H1 (cell line): ENCODE measurements around the gene CACNB2. TPM values are rescaled to one million over a fixed set of nuclear protein-coding genes. Genes with fewer than 3 reads are reported as not detected.

ENCODE experiments used
- CTCF ChIA-PET: fragments of 300-600 bp; sonication (Branson Sonifier 250); formaldehyde crosslinking; loops from one replicate; lab custom pipeline; 2021; ENCODE audit not compliant: partially characterized antibody; lab: Charles Lee
- POLR2A ChIA-PET: fragments of 300-600 bp; sonication (Branson Sonifier 250); formaldehyde crosslinking; loops from one replicate; lab custom pipeline; 2021; ENCODE audit warnings: inconsistent platforms; ENCODE audit not compliant: partially characterized antibody; lab: Charles Lee
- DNase-seq, 2 experiments: peaks; one replicate each; pipeline versions ENCODE4 v3.0.0 to v3.0.0-alpha.2; 2010 to 2022; ENCODE audit warnings: low spot score in 2 of 2, low read depth in 1 of 2, mixed read lengths in 1 of 2
- FAIRE-seq: peaks from 2 replicates; lab custom pipeline; 2011; peaks lifted over from hg19 to GRCh38; lab: Jason Lieb, UNC
- H2AFZ ChIP-seq: 2 replicates; pipeline ENCODE4 v1.8.1; 2012; ENCODE audit warnings: low read length, inconsistent platforms
- H2AK5ac ChIP-seq: 2 replicates; pipeline ENCODE4 v1.6.1; 2013; ENCODE audit warnings: low read depth, low read length
- H2BK120ac ChIP-seq: replicated peaks from 2 replicates; pipeline ENCODE3; 2013; ENCODE audit warnings: low read depth, low read length, inconsistent platforms
- H2BK12ac ChIP-seq: 2 replicates; pipeline ENCODE4 v1.6.1; 2013; ENCODE audit warnings: low read depth, low read length
- H2BK15ac ChIP-seq: 2 replicates; pipeline ENCODE4 v1.6.1; 2013; ENCODE audit warnings: low read length
- H2BK20ac ChIP-seq: 2 replicates; pipeline ENCODE4 v1.6.1; 2013; ENCODE audit warnings: low read length
- H2BK5ac ChIP-seq: 2 replicates; pipeline ENCODE4 v1.6.1; 2013; ENCODE audit warnings: low read depth, low read length
- H3K14ac ChIP-seq: 2 replicates; pipeline ENCODE4 v1.6.1; 2013; ENCODE audit warnings: inconsistent platforms; ENCODE audit not compliant: insufficient read length
- H3K18ac ChIP-seq: 2 replicates; pipeline ENCODE4 v1.6.1; 2013; ENCODE audit warnings: low read length; ENCODE audit errors: extremely low read depth
- H3K23ac ChIP-seq: 2 replicates; pipeline ENCODE4 v1.6.1; 2013; ENCODE audit warnings: inconsistent platforms; ENCODE audit not compliant: insufficient read length
- H3K23me2 ChIP-seq: 2 replicates; pipeline ENCODE4 v1.6.1; 2013; ENCODE audit warnings: low read depth, low read length
- H3K27ac ChIP-seq: 2 replicates; pipeline ENCODE4 v1.6.1; 2011; ENCODE audit warnings: low read depth, low read length, inconsistent platforms
- H3K27me3 ChIP-seq, 4 experiments: replicated peaks in 1 of 4; 1 replicate in 1 of 4; 2 replicates in 3 of 4; pipeline versions ENCODE4 v1.6.1 to v1.8.1; 2011 to 2013; ENCODE audit warnings: low read length in 3 of 4, mild to moderate bottlenecking in 3 of 4, inconsistent platforms in 2 of 4, mixed read lengths in 2 of 4, moderate library complexity in 1 of 4; ENCODE audit not compliant: control insufficient read depth in 3 of 4, insufficient read depth in 3 of 4; ENCODE audit errors: extremely low read depth in 1 of 4
- H3K36me3 ChIP-seq, 4 experiments: 2 replicates each; pipeline versions ENCODE4 v1.6.1 to v1.8.1; 2011 to 2013; ENCODE audit warnings: mild to moderate bottlenecking in 4 of 4, low read length in 3 of 4, moderate library complexity in 2 of 4, control low read depth in 1 of 4, inconsistent platforms in 1 of 4; ENCODE audit not compliant: insufficient read depth in 4 of 4, control insufficient read depth in 2 of 4
- H3K4ac ChIP-seq: replicated peaks from 2 replicates; pipeline ENCODE3; 2013; ENCODE audit warnings: low read length, low read depth, mixed read lengths, inconsistent platforms; ENCODE audit not compliant: insufficient read length
- H3K4me1 ChIP-seq, 4 experiments: replicated peaks in 1 of 4; 1 replicate in 1 of 4; 2 replicates in 3 of 4; pipeline versions ENCODE4 v1.6.1 to v1.8.1; 2011 to 2013; ENCODE audit warnings: low read length in 3 of 4, inconsistent platforms in 2 of 4, mixed read lengths in 1 of 4; ENCODE audit not compliant: insufficient read depth in 4 of 4, control insufficient read depth in 3 of 4
- H3K4me2 ChIP-seq, 2 experiments: 2 replicates each; pipeline versions ENCODE4 v1.6.1 to v1.8.1; 2011 to 2013; ENCODE audit warnings: low read depth in 2 of 2, low read length in 2 of 2, control low read depth in 1 of 2, inconsistent platforms in 1 of 2, mild to moderate bottlenecking in 1 of 2; ENCODE audit not compliant: insufficient read depth in 1 of 2
- H3K4me3 ChIP-seq, 4 experiments: fragments of 200-600, 300-600 bp in 1 of 4; sonication (generic), shearing (Covaris generic), sonication (Bioruptor Twin) in 1 of 4; 2 replicates each; pipeline versions ENCODE4 v1.5.1 to v1.8.1; 2011 to 2016; ENCODE audit warnings: low read length in 4 of 4, low read depth in 3 of 4, control low read depth in 2 of 4, inconsistent platforms in 2 of 4, mild to moderate bottlenecking in 2 of 4, mixed read lengths in 1 of 4, moderate library complexity in 1 of 4; ENCODE audit not compliant: insufficient read depth in 2 of 4; ENCODE audit errors: extremely low read depth in 1 of 4
- H3K56ac ChIP-seq: replicated peaks from 2 replicates; pipeline ENCODE3; 2013; ENCODE audit warnings: low read depth, mild to moderate bottlenecking, mixed read lengths, low read length, inconsistent platforms; ENCODE audit not compliant: insufficient read length
- H3K79me1 ChIP-seq: 2 replicates; pipeline ENCODE4 v1.6.1; 2013; ENCODE audit warnings: low read depth, low read length, control low read depth
- H3K79me2 ChIP-seq, 2 experiments: 2 replicates each; pipeline versions ENCODE4 v1.6.1 to v1.8.1; 2012 to 2013; ENCODE audit warnings: low read length in 2 of 2, mild to moderate bottlenecking in 2 of 2, inconsistent platforms in 1 of 2; ENCODE audit not compliant: insufficient read depth in 2 of 2, control insufficient read depth in 1 of 2
- H3K9ac ChIP-seq, 4 experiments: replicated peaks in 1 of 4; 1 replicate in 1 of 4; 2 replicates in 3 of 4; pipeline versions ENCODE4 v1.6.1 to v1.8.1; 2011 to 2013; ENCODE audit warnings: low read depth in 3 of 4, low read length in 3 of 4, control low read depth in 2 of 4, mild to moderate bottlenecking in 2 of 4, moderate library complexity in 2 of 4, inconsistent platforms in 1 of 4; ENCODE audit errors: extremely low read depth in 1 of 4
- H3K9me3 ChIP-seq, 2 experiments: 2 replicates each; pipeline versions ENCODE4 v1.6.1 to v1.8.1; 2012 to 2013; ENCODE audit warnings: mild to moderate bottlenecking in 2 of 2, moderate library complexity in 2 of 2, control low read depth in 1 of 2, inconsistent platforms in 1 of 2, low read depth in 1 of 2, low read length in 1 of 2, mixed read lengths in 1 of 2; ENCODE audit not compliant: insufficient read depth in 2 of 2
- H4K20me1 ChIP-seq, 2 experiments: replicated peaks in 1 of 2; 2 replicates each; pipeline versions ENCODE3 to v1.8.1; 2011 to 2013; ENCODE audit warnings: inconsistent platforms in 2 of 2, low read length in 2 of 2, mild to moderate bottlenecking in 1 of 2; ENCODE audit not compliant: insufficient read depth in 2 of 2, control insufficient read depth in 1 of 2
- H4K5ac ChIP-seq: 2 replicates; pipeline ENCODE4 v1.6.1; 2013; ENCODE audit warnings: low read length, low read depth, mixed read lengths, inconsistent platforms; ENCODE audit not compliant: insufficient read length
- H4K8ac ChIP-seq: 2 replicates; pipeline ENCODE4 v1.8.0; 2013; ENCODE audit warnings: mild to moderate bottlenecking, moderate library complexity, low read length, inconsistent platforms; ENCODE audit not compliant: insufficient read depth; ENCODE audit errors: extremely low read depth
- H4K91ac ChIP-seq: replicated peaks from 2 replicates; pipeline ENCODE3; 2013; ENCODE audit warnings: low read length, mixed read lengths, inconsistent platforms; ENCODE audit not compliant: insufficient read length
- BACH1 ChIP-seq: IDR thresholded peaks from 2 replicates; pipeline ENCODE4 v1.6.1; 2012; ENCODE audit warnings: low read length, improper control_type of control experiment
- WGBS, 2 experiments: shearing (Covaris generic) in 1 of 2; methylation state at CpG; one replicate each; pipeline versions ENCODE4 v1.1.6 to v1.1.7; 2013 to 2015; ENCODE audit warnings: low lambda C conversion rate in 2 of 2, mixed read lengths in 2 of 2, inconsistent platforms in 1 of 2, low coverage in 1 of 2, missing lambda C conversion rate in 1 of 2; ENCODE audit not compliant: insufficient replicate concordance in 2 of 2, insufficient coverage in 1 of 2, insufficient read length in 1 of 2; ENCODE audit errors: extremely low coverage in 1 of 2, missing lambda C conversion rate in 1 of 2; 5-methylcytosine and 5-hydroxymethylcytosine counted together
- polyA plus RNA-seq, 7 experiments: library from polyadenylated mRNA; depleted of rRNA in 3 of 7; stranded (reverse) in 5 of 7; unstranded in 2 of 7; fragments of >200 nt in 5 of 7; fragments of 200-250 nt in 2 of 7; gene quantifications; 1 replicate in 5 of 7; 2 replicates in 1 of 7; 4 replicates in 1 of 7; pipeline versions ENCODE4 v1.2.1 to v1.2.3, GENCODE V29; 2011 to 2013; ENCODE audit warnings: missing spikeins in 2 of 7, mixed read lengths in 2 of 7
- total RNA-seq: library from RNA; stranded (reverse); fragmentation: NEBNext Ultra II Directional; extraction: Animal tissue kit (Norgen Biotek cat#: 25700); gene quantifications from 2 replicates; pipeline ENCODE4 v1.2.1, GENCODE V29; 2021

Gene CACNB2
- total and polyA plus RNA-seq, 2 of the 8 experiments (the other 6 are each of a cell fraction or from before 2014, with no cell fraction given) = 2.4 to 3.2 TPM

GRCh38 chr10:18404530-18404929 is 264.3 kb downstream of the CACNB2 start:
- no peak for FAIRE-seq
- H3K56ac ChIP-seq = no peak overlapping the region
- POLR2A ChIA-PET = no interaction called here

More at GRCh38 chr10:18404530-18404929, 264.3 kb downstream of the CACNB2 start:
- TF ChIP-seq BACH1 = no peak
- Histone ChIP-seq H3K4me1 (no peaks in the 10 kb centered on the region), H3K4ac (no peak overlapping the region), H4K8ac (no peak overlapping the region), H2AFZ (no peak overlapping the region), H3K4me3 (no peak overlapping the region), H3K23me2 (0 out of 2 replicates have a peak, but pooled peaks cover 2% of the 10 kb centered on the region), H3K27me3 (no peaks in the 10 kb centered on the region), H3K36me3 (no peaks in the 10 kb centered on the region), H3K4me2 (no peak overlapping the region), H2AK5ac (no peak overlapping the region), H4K91ac (no peak overlapping the region), H2BK120ac (no peak overlapping the region), H2BK5ac (no peak overlapping the region), H3K79me2 (no peaks in the 10 kb centered on the region), H2BK15ac (no peak overlapping the region), H3K9ac (no peak overlapping the region), H3K23ac (no peak overlapping the region), H2BK12ac (no peak overlapping the region), H3K79me1 (no peaks in the 10 kb centered on the region), H3K9me3 (no peaks in the 10 kb centered on the region), H3K18ac (no peak overlapping the region), H4K5ac (no peak overlapping the region), H3K14ac (no peak overlapping the region), H2BK20ac (no peak overlapping the region), H3K27ac (no peak overlapping the region), H4K20me1 (no peaks in the 10 kb centered on the region)
- 90% methylated on average over 5 of the region's 5 CpGs; no CpG with 5 or more reads in 1 of the 2 experiments for WGBS, 2 experiments
- DNase-seq = no peak
- CTCF ChIA-PET = no interaction called here
